Measurements from ENCODE around the gene LAMA2. TPM values are rescaled to one million over a fixed set of nuclear protein-coding genes. Genes with fewer than 3 reads are reported as not detected.

The LAMA2 gene
- total RNA-seq, 3 donors from 2014 or later = 116 to 293 (median 118) TPM

DNA sequence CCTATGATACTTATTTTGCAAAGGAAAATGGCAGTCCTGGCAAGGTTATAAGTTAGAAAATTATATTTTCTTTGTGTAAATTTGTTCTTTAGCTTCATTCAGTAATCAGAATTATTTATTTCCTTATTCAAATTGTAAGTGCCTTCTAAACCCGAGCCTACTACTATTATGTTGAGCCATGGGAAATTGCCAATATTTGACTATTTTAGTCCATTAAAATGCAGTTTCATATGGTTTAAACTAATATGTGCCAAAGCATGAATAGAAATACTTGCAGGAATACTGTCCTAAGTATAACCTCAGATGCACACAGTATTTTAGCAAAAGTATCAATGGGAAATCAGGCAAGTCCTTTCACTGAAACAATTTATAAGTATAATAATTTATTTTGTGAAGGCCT, 228.4 kb downstream of the LAMA2 start:
- Histone ChIP-seq H3K27ac (no peak overlapping the region), H3K4me1 (no peaks in the 10 kb centered on the region), H3K9me3 (no peaks in the 10 kb centered on the region), H3K27me3 (no peaks in the 10 kb centered on the region), H3K4me3 (no peak overlapping the region), H3K36me3 (no peaks in the 10 kb centered on the region)
- TF ChIP-seq, protein P1, sequence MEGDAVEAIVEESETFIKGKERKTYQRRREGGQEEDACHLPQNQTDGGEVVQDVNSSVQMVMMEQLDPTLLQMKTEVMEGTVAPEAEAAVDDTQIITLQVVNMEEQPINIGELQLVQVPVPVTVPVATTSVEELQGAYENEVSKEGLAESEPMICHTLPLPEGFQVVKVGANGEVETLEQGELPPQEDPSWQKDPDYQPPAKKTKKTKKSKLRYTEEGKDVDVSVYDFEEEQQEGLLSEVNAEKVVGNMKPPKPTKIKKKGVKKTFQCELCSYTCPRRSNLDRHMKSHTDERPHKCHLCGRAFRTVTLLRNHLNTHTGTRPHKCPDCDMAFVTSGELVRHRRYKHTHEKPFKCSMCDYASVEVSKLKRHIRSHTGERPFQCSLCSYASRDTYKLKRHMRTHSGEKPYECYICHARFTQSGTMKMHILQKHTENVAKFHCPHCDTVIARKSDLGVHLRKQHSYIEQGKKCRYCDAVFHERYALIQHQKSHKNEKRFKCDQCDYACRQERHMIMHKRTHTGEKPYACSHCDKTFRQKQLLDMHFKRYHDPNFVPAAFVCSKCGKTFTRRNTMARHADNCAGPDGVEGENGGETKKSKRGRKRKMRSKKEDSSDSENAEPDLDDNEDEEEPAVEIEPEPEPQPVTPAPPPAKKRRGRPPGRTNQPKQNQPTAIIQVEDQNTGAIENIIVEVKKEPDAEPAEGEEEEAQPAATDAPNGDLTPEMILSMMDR (IDR thresholded peaks at IDR 0.05) = no peak
- TF ChIP-seq POLR2A (IDR thresholded peaks at IDR 0.05) (no peak), POLR2AphosphoS5 (IDR thresholded peaks at IDR 0.05) (no peak)
- intact Hi-C loops (cut with DNase I; ENCODE audit: low total_unique reads) = loop anchor here (5.0 kb wide), 1 partner anchor 159 kb away; no protein-coding TSS in a partner anchor
- no peak for DNase-seq (ENCODE audit: low spot score in 2 of 2)

DNA sequence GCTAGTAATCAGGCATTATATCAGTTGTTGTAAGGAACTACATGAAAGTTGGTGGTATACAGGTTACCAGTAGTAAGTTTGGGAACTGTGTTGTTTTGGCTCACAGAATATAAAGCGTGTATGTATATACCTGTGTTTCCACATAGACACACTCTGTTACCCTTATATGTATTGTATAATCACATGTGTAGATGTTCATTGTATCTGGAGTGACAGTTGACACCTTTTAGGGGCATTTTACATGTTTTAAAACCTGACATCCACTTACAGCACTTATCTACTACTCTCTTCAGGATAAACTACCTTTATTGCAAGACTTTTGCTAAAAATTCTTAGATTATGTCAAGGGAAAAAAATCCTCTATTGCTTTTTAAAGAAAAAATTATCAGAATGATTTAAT, 228.9 kb downstream of the LAMA2 start:
- Histone ChIP-seq H3K4me1 (no peaks in the 10 kb centered on the region), H3K4me3 (no peak overlapping the region), H3K27me3 (no peaks in the 10 kb centered on the region), H3K9me3 (no peaks in the 10 kb centered on the region), H3K36me3 (no peaks in the 10 kb centered on the region), H3K27ac (peak overlapping the region in 1 of 2 donors; percentile 16)
- DNase-seq (ENCODE audit: low spot score in 2 of 2) = no peak
- intact Hi-C loops (cut with DNase I; ENCODE audit: low total_unique reads) = loop anchor here (5.0 kb wide), 1 partner anchor 160 kb away; no protein-coding TSS in a partner anchor
- TF ChIP-seq POLR2AphosphoS5 (IDR thresholded peaks at IDR 0.05) = no peak
- no peak for TF ChIP-seq POLR2A (IDR thresholded peaks at IDR 0.05)
- TF ChIP-seq, protein P1 (IDR thresholded peaks at IDR 0.05) = no peak

DNA sequence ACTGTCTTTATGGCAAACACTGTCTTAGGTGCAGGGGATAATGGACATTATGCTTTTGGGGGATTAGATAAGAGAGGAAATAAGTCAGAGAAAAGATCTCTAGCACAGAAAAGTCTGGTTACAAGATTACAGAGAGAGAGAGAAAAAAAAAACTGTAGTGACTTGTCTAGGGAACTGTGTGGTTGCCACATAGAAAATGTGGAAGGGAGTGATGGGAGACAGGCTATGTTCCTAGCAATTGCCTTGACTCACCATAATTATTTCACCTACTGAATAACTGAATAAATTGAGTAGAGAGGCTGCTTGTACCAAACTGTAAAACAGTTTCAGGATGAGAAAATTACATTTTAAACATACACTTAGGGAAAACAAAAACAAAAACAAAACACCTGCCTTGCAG, 229.7 kb downstream of the LAMA2 start:
- Histone ChIP-seq H3K4me1 (no peaks in the 10 kb centered on the region), H3K4me3 (no peak overlapping the region), H3K27me3 (no peaks in the 10 kb centered on the region), H3K9me3 (no peaks in the 10 kb centered on the region), H3K27ac (no peak overlapping the region), H3K36me3 (no peaks in the 10 kb centered on the region)
- TF ChIP-seq POLR2AphosphoS5 (IDR thresholded peaks at IDR 0.05) (no peak), POLR2A (IDR thresholded peaks at IDR 0.05) (no peak)
- DNase-seq (ENCODE audit: low spot score in 2 of 2) = no peak
- intact Hi-C loops (cut with DNase I; ENCODE audit: low total_unique reads) = loop anchor here (5.0 kb wide), 1 partner anchor 160 kb away; no protein-coding TSS in a partner anchor

DNA sequence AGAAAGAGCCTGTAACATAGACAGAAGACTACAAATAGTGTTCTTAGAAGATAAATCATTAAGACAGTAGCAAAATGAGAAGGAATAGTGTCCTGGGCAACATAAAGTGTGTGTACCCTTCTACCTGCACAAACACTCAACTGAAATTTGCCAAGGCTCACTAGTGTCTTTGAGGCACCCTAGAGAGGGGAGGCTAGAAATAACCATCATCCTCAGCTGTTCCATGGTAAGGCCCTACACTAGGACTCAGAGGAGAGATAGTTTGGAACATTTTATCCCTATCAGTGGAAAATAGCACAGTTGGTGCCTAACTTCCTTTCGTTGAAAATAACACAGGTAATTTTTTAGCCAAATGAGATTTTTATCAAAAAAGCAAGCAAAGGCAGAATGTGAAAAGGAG, 230.7 kb downstream of the LAMA2 start:
- intact Hi-C loops (cut with DNase I; ENCODE audit: low total_unique reads) = loop anchor here (5.0 kb wide), 1 partner anchor 161 kb away; no protein-coding TSS in a partner anchor
- Histone ChIP-seq H3K9me3 (no peaks in the 10 kb centered on the region), H3K4me1 (no peaks in the 10 kb centered on the region), H3K36me3 (no peaks in the 10 kb centered on the region), H3K27me3 (no peaks in the 10 kb centered on the region), H3K27ac (peak overlapping the region in 1 of 2 donors; percentile 46), H3K4me3 (no peak overlapping the region)
- DNase-seq (ENCODE audit: low spot score in 2 of 2) = no peak
- no peak for TF ChIP-seq POLR2A (IDR thresholded peaks at IDR 0.05)
- TF ChIP-seq, protein P1 (IDR thresholded peaks at IDR 0.05) = no peak
- TF ChIP-seq POLR2AphosphoS5 (IDR thresholded peaks at IDR 0.05) = no peak

DNA sequence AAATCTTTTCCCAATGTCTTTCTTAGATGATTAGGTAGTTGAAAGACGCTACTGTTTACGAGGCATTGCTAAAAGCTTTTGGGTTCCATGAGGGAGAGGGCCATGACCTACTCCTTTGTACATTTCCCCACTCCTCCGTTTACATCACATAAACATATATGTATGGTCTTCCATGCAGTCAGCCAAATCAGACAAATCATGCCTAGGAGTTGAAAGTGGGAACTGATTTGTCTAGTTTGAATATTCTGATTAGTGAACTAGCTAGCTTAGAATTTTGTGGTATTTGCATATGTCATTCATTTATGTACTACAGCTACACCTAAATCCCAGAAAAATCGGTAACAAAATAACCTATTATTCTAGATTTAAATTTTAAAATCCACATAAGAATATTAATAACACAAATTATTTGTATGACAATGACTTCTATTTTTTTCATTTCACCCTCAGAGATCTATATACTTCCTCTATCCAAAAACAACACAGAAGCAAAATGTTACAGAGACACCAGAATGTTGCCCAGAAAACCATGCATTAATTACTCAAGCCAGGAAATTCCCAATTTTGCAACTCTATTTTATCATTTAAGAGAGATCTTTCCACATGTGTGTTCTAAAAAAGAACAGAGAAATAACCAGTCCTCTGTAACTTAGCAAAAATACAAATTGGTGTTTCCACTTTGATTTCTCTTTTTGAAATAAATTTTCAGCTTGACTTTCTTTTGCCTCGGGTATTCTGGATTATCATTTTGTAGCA, 231.9 kb downstream of the LAMA2 start:
- Histone ChIP-seq H3K36me3 (no peaks in the 10 kb centered on the region), H3K27me3 (no peaks in the 10 kb centered on the region), H3K9me3 (no peaks in the 10 kb centered on the region), H3K4me3 (no peak overlapping the region), H3K4me1 (no peaks in the 10 kb centered on the region), H3K27ac (peak overlapping the region in 1 of 2 donors; percentile 2)
- no peak for DNase-seq (ENCODE audit: low spot score in 2 of 2)
- intact Hi-C loops (cut with DNase I; ENCODE audit: low total_unique reads) = loop anchor here (5.0 kb wide), 1 partner anchor 163 kb away; no protein-coding TSS in a partner anchor
- TF ChIP-seq, protein P1 (IDR thresholded peaks at IDR 0.05) = no peak
- TF ChIP-seq POLR2A (IDR thresholded peaks at IDR 0.05) (no peak), POLR2AphosphoS5 (IDR thresholded peaks at IDR 0.05) (no peak)

Data from breast epithelium (tissue), 4 donors.